Measurements from ENCODE around the gene MGAT3.

- TF ChIP-seq EZH2 (IDR thresholded peaks at IDR 0.05; ENCODE audit: borderline replicate concordance, low read depth, low read length, severe bottlenecking) (no peak), CTCF (IDR thresholded peaks at IDR 0.05; ENCODE audit: borderline replicate concordance, extremely low read depth, low read length, poor library complexity, severe bottlenecking) (no peak)
Observed at GRCh38 chr22:39482768-39483167, 26.0 kb downstream of the MGAT3 start.

Measured in DND-41 (cell line).